Measurements from ENCODE around the gene PIEZO1.

The PIEZO1 gene

GRCh38 chr16:88703486-88704309 is 81.3 kb downstream of the PIEZO1 start:
- H3K9me3 Mint-ChIP-seq = no peaks in the 10 kb centered on the region
- no peaks in the 10 kb centered on the region for H3K36me3 Mint-ChIP-seq (ENCODE audit: low read depth)
- no peak overlapping the region for H3K27ac Mint-ChIP-seq
- H3K4me1 Mint-ChIP-seq = peaks cover 24% of the 10 kb centered on the region
- H3K4me3 Mint-ChIP-seq = peak overlapping the region; percentile 87
- H3K27me3 Mint-ChIP-seq (ENCODE audit: low read depth, poor library complexity) = peaks cover 7% of the 10 kb centered on the region
- TF ChIP-seq, protein P1, sequence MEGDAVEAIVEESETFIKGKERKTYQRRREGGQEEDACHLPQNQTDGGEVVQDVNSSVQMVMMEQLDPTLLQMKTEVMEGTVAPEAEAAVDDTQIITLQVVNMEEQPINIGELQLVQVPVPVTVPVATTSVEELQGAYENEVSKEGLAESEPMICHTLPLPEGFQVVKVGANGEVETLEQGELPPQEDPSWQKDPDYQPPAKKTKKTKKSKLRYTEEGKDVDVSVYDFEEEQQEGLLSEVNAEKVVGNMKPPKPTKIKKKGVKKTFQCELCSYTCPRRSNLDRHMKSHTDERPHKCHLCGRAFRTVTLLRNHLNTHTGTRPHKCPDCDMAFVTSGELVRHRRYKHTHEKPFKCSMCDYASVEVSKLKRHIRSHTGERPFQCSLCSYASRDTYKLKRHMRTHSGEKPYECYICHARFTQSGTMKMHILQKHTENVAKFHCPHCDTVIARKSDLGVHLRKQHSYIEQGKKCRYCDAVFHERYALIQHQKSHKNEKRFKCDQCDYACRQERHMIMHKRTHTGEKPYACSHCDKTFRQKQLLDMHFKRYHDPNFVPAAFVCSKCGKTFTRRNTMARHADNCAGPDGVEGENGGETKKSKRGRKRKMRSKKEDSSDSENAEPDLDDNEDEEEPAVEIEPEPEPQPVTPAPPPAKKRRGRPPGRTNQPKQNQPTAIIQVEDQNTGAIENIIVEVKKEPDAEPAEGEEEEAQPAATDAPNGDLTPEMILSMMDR (IDR thresholded peaks at IDR 0.05) = no peak
- DNase-seq = no peak

- H3K27me3 Mint-ChIP-seq (ENCODE audit: low read depth, poor library complexity) = peaks cover 7% of the 10 kb centered on the region
- no peak overlapping the region for H3K4me3 Mint-ChIP-seq
- no peaks in the 10 kb centered on the region for H3K36me3 Mint-ChIP-seq (ENCODE audit: low read depth)
- no peak for DNase-seq
- no peak overlapping the region for H3K27ac Mint-ChIP-seq
- H3K9me3 Mint-ChIP-seq = no peaks in the 10 kb centered on the region
- TF ChIP-seq, protein P1 (IDR thresholded peaks at IDR 0.05) = no peak
- peaks cover 23% of the 10 kb centered on the region for H3K4me1 Mint-ChIP-seq
Measured at GRCh38 chr16:88702371-88703210, 82.4 kb downstream of the PIEZO1 start.

DNA sequence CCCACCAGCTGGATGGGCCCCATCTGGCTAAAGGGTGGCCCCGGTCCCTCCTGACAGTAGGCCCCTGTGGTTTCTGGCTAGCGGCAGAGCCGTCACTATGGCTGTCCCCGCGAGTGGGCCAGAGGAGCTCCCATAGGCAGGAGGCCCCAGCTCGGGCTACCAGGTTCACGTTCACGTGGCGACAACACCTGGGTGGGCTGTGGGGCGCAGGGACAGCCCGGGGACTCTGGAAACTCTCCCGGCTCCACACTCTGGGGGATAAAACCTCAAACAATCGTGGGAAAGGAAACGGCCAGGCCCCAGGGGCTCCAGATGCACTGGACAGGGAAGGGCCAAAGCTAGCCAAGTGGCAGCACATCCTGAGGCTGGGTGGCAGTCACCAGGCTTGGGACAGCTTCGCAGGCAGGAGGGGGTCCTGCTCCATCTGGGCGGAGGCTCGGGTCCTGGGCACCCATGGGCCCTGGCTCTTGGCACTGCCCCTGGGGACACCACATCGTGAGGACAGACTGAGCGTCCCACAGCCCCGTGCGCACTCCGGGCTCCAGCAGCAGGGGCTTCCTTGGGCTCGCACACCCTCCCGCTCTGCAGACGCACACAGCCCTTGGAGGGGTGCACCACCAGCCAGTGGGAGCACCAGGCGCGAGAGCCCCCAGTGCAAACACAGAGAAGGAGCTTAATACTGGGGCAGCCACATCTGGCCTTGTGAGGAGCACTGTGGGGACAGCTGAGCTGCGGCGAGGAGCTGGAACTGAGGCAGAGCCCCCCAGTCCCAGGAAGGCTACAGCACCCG is 83.2 kb downstream of the PIEZO1 start:
- Mint-ChIP-seq H3K9me3 (no peaks in the 10 kb centered on the region), H3K27me3 (ENCODE audit: low read depth, poor library complexity) (peaks cover 7% of the 10 kb centered on the region), H3K4me3 (no peak overlapping the region), H3K36me3 (ENCODE audit: low read depth) (no peaks in the 10 kb centered on the region), H3K27ac (no peak overlapping the region), H3K4me1 (peaks cover 14% of the 10 kb centered on the region)
- DNase-seq = no peak
- TF ChIP-seq, protein P1 (IDR thresholded peaks at IDR 0.05) = no peak

- Mint-ChIP-seq H3K4me1 (peaks cover 14% of the 10 kb centered on the region), H3K36me3 (ENCODE audit: low read depth) (no peaks in the 10 kb centered on the region), H3K9me3 (no peaks in the 10 kb centered on the region), H3K27ac (no peak overlapping the region), H3K4me3 (no peak overlapping the region), H3K27me3 (ENCODE audit: low read depth, poor library complexity) (peaks cover 7% of the 10 kb centered on the region)
- DNase-seq = no peak
- TF ChIP-seq, protein P1 (IDR thresholded peaks at IDR 0.05) = no peak
Measured at GRCh38 chr16:88700636-88701482, 84.2 kb downstream of the PIEZO1 start.

GRCh38 chr16:88700322-88700635 is 84.7 kb downstream of the PIEZO1 start:
- TF ChIP-seq, protein P1 (IDR thresholded peaks at IDR 0.05) = no peak
- Mint-ChIP-seq H3K27me3 (ENCODE audit: low read depth, poor library complexity) (peaks cover 3% of the 10 kb centered on the region), H3K9me3 (no peaks in the 10 kb centered on the region), H3K36me3 (ENCODE audit: low read depth) (no peaks in the 10 kb centered on the region), H3K4me3 (no peak overlapping the region), H3K27ac (no peak overlapping the region), H3K4me1 (peaks cover 10% of the 10 kb centered on the region)
- no peak for DNase-seq
